AG09309 (cell line): ENCODE measurements around the gene LELP1.

Source experiments
- DNase-seq: peaks from one replicate; pipeline ENCODE4 v3.0.0-alpha.2; 2010; ENCODE audit warnings: low read depth
- H3K4me3 ChIP-seq: 2 replicates; pipeline ENCODE4 v1.5.1; 2011; ENCODE audit warnings: mild to moderate bottlenecking, low read depth, low read length, moderate library complexity; ENCODE audit not compliant: control insufficient read depth
- TF ChIP-seq, protein P1 (sequence below): IDR thresholded peaks from 2 replicates; pipeline ENCODE4 v1.5.1; 2011; ENCODE audit warnings: mild to moderate bottlenecking, low read depth, low read length, inconsistent platforms; ENCODE audit not compliant: insufficient read depth, control insufficient read depth; ENCODE audit errors: missing control alignments

LELP1 gene

GRCh38 chr1:153253693-153254092 is 50.5 kb downstream of the LELP1 start:
- no peak overlapping the region for H3K4me3 ChIP-seq
- DNase-seq, result no peak
- TF ChIP-seq, protein P1, sequence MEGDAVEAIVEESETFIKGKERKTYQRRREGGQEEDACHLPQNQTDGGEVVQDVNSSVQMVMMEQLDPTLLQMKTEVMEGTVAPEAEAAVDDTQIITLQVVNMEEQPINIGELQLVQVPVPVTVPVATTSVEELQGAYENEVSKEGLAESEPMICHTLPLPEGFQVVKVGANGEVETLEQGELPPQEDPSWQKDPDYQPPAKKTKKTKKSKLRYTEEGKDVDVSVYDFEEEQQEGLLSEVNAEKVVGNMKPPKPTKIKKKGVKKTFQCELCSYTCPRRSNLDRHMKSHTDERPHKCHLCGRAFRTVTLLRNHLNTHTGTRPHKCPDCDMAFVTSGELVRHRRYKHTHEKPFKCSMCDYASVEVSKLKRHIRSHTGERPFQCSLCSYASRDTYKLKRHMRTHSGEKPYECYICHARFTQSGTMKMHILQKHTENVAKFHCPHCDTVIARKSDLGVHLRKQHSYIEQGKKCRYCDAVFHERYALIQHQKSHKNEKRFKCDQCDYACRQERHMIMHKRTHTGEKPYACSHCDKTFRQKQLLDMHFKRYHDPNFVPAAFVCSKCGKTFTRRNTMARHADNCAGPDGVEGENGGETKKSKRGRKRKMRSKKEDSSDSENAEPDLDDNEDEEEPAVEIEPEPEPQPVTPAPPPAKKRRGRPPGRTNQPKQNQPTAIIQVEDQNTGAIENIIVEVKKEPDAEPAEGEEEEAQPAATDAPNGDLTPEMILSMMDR, result no peak
